ENCODE data around the gene TUBA1C.
"Not testable (repeated sequence)": the region's sequence is repeated elsewhere in the genome, so short reads cannot be mapped to it uniquely, and the experiment has no call there.

Gene TUBA1C

DNA sequence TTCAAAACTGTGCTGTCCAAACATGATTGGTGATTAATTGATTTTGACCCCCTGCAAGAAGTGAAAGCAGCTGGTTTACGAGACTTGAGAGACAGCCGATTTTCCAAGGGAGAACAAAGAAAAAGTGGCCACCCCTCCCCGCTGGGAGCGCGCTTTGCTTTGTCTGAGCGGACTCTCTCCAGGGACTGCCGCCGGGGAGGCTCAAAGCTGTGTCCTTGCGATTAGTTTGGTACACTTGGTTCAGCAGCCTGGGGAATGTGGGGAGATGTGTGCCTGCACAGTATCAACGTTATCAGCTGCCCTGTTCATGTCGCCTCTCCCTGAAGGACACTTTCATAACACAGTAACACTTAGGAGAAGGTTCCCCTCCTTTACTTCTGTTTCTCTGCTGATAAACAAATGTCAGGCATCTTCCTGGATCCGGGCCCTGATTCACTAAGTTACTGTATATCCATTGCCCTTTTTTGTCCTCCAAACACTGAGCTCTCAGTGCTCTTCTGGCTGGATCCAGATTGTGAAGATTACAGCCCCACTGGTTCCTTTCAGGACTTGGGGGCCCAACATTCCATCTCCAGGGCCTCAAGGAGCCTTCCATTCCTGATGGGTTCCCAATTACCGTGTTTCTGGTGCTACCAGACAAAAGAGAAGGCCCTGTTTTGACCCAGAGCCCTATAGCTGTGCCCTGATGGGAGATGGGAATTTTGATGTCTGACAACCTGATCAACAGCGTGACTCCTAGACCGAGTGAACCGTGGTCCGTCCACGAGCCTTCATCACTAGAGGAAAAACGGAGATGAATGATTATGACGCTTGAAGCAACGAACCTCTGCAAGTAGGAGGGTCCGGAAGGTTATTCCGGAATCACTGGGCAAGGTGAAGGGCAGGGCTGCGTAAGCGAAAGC, 31.7 kb upstream of the TUBA1C start:
- Histone ChIP-seq H3K9me3 (ENCODE audit: control insufficient read depth, low read length) (no peaks in the 10 kb centered on the region), H3K9ac (ENCODE audit: low read length) (peak overlapping the region; percentile 28), H3K4me1 (ENCODE audit: control insufficient read depth, insufficient read depth, low read length) (peaks cover 6% of the 10 kb centered on the region), H3K27me3 (ENCODE audit: control insufficient read depth, insufficient read depth, low read length) (no peaks in the 10 kb centered on the region), H3K4me3 (ENCODE audit: low read length) (no peak overlapping the region), H3K36me3 (ENCODE audit: control insufficient read depth, insufficient read depth, low read length) (no peaks in the 10 kb centered on the region)

DNA sequence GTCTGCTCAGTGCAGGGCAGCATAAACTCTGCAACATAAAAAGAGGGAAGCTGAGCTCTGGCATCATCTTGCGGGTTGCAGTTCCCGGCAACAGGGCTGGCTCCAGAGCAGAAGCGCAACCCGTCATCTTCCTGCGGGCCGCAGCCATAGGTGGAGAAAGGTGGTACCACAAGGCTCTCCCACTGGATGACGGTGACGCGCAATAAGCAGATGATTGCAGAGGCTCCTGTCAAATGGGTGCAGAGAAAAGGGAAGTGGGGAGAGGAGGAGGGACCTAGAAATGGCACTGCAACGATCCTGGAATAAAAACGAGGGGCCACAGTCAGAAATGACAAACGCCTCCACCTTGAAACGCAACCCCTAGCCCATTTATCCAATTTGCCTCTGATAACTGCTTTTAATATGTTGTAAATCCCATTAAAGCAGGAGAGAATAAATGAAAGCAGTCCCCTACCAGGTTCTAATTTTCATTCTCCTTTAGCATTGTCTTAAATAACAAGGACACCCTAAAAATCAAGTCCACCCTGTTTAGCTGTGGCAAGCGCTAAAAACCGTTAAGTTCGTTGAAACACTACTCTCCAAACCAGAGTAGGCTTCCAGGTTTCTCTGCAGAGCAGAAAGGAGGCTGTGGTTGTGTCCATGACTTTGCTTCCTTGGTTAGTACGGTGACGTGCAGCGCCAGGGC, 30.9 kb upstream of the TUBA1C start:
- H3K9me3 ChIP-seq (ENCODE audit: control insufficient read depth, low read length): no peaks in the 10 kb centered on the region
- H3K9ac ChIP-seq (ENCODE audit: low read length): peak overlapping the region; percentile 83
- H3K4me3 ChIP-seq (ENCODE audit: low read length): peak overlapping the region; percentile 45
- H3K27me3 ChIP-seq (ENCODE audit: control insufficient read depth, insufficient read depth, low read length): no peaks in the 10 kb centered on the region
- H3K4me1 ChIP-seq (ENCODE audit: control insufficient read depth, insufficient read depth, low read length): peaks cover 6% of the 10 kb centered on the region
- H3K36me3 ChIP-seq (ENCODE audit: control insufficient read depth, insufficient read depth, low read length): no peaks in the 10 kb centered on the region

DNA sequence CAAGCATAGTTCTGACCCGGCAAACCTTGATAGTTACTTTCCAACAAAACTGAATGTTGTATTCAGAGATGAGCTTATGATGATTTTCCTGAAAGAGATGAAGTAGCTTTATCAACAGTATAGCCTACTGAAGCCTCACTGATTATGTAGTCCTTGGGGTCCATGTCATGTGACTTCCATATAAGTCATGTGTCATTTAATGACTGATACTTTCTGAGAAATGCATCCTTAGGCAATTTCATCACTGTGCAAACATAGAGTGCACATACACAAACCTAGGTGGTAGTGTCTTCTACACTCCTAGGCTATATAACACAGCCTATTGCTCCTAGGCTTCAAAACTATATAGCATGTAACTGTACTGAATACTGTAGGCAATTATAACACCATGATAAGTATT, 28.5 kb upstream of the TUBA1C start:
- no peaks in the 10 kb centered on the region for H3K27me3 ChIP-seq (ENCODE audit: control insufficient read depth, insufficient read depth, low read length)
- H3K9ac ChIP-seq (ENCODE audit: low read length): no peak overlapping the region

GRCh38 chr12:49243631-49244030, 21.3 kb upstream of the TUBA1C start:
- Histone ChIP-seq H3K9me3 (ENCODE audit: control insufficient read depth, low read length) (no peaks in the 10 kb centered on the region), H3K9ac (ENCODE audit: low read length) (no peak overlapping the region), H3K36me3 (ENCODE audit: control insufficient read depth, insufficient read depth, low read length) (no peaks in the 10 kb centered on the region), H3K27me3 (ENCODE audit: control insufficient read depth, insufficient read depth, low read length) (no peaks in the 10 kb centered on the region), H3K4me3 (ENCODE audit: low read length) (no peak overlapping the region), H3K4me1 (ENCODE audit: control insufficient read depth, insufficient read depth, low read length) (no peaks in the 10 kb centered on the region)

More for the DNA sequence above, 28.5 kb upstream of the TUBA1C start:
- no peaks in the 10 kb centered on the region for H3K36me3 ChIP-seq (ENCODE audit: control insufficient read depth, insufficient read depth, low read length)
- no peaks in the 10 kb centered on the region for H3K9me3 ChIP-seq (ENCODE audit: control insufficient read depth, low read length)
- no peak overlapping the region for H3K4me3 ChIP-seq (ENCODE audit: low read length)
- H3K4me1 ChIP-seq (ENCODE audit: control insufficient read depth, insufficient read depth, low read length): peaks cover 6% of the 10 kb centered on the region

- H3K9me3 ChIP-seq (ENCODE audit: control insufficient read depth, low read length): no peaks in the 10 kb centered on the region
- no peaks in the 10 kb centered on the region for H3K36me3 ChIP-seq (ENCODE audit: control insufficient read depth, insufficient read depth, low read length)
- no peaks in the 10 kb centered on the region for H3K4me1 ChIP-seq (ENCODE audit: control insufficient read depth, insufficient read depth, low read length)
- H3K27me3 ChIP-seq (ENCODE audit: control insufficient read depth, insufficient read depth, low read length): no peaks in the 10 kb centered on the region
- no peak overlapping the region for H3K4me3 ChIP-seq (ENCODE audit: low read length)
- no peak overlapping the region for H3K9ac ChIP-seq (ENCODE audit: low read length)
These were observed 20.7 kb upstream of the TUBA1C start for GRCh38 chr12:49244176-49244575.

GRCh38 chr12:49251357-49251756, 13.5 kb upstream of the TUBA1C start:
- no peaks in the 10 kb centered on the region for H3K27me3 ChIP-seq (ENCODE audit: control insufficient read depth, insufficient read depth, low read length)
- no peaks in the 10 kb centered on the region for H3K4me1 ChIP-seq (ENCODE audit: control insufficient read depth, insufficient read depth, low read length)

DNA sequence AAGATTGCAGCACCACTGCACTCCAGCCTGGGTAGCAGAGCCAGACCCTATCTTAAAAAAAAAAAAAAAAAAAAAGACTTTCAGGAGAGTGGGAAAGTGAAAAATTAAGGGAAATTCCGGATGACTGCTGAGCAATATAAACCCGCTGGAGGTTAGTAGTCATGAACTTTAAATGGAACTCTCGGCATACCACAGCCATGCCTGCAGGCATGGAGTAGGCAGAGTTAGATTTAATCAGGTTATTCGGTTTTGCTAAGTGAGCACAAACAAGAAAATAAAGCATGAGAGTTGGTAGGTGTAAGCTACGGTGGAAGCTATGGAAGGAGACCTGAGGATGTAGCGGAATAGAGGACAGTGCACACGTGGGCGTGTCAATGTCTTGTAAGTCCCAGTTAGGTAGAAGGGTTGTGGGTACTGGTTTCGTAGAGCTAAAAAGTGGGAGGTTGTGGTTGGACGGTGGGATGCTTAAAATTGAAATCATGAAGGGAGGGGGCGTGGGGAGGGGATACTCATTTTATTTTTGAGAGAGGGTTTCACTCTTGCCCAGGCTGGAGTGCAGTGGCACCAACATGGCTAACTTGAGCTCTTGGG, 11.8 kb upstream of the TUBA1C start:
- no peaks in the 10 kb centered on the region for H3K36me3 ChIP-seq (ENCODE audit: control insufficient read depth, insufficient read depth, low read length)
- H3K4me1 ChIP-seq (ENCODE audit: control insufficient read depth, insufficient read depth, low read length): no peaks in the 10 kb centered on the region
- no peaks in the 10 kb centered on the region for H3K27me3 ChIP-seq (ENCODE audit: control insufficient read depth, insufficient read depth, low read length)
- no peaks in the 10 kb centered on the region for H3K9me3 ChIP-seq (ENCODE audit: control insufficient read depth, low read length)
- H3K4me3 ChIP-seq (ENCODE audit: low read length): no peak overlapping the region
- no peak overlapping the region for H3K9ac ChIP-seq (ENCODE audit: low read length)

More at GRCh38 chr12:49251357-49251756, 13.5 kb upstream of the TUBA1C start:
- Histone ChIP-seq H3K4me3 (ENCODE audit: low read length) (no peak overlapping the region), H3K9ac (ENCODE audit: low read length) (no peak overlapping the region), H3K9me3 (ENCODE audit: control insufficient read depth, low read length) (no peaks in the 10 kb centered on the region), H3K36me3 (ENCODE audit: control insufficient read depth, insufficient read depth, low read length) (no peaks in the 10 kb centered on the region)

GRCh38 chr12:49255456-49255855, 9.4 kb upstream of the TUBA1C start:
- H3K9me3 ChIP-seq (ENCODE audit: control insufficient read depth, low read length); H3K4me3 ChIP-seq (ENCODE audit: low read length); H3K4me1 ChIP-seq (ENCODE audit: control insufficient read depth, insufficient read depth, low read length); H3K36me3 ChIP-seq (ENCODE audit: control insufficient read depth, insufficient read depth, low read length); H3K27me3 ChIP-seq (ENCODE audit: control insufficient read depth, insufficient read depth, low read length); H3K9ac ChIP-seq (ENCODE audit: low read length): not testable (repeated sequence)

DNA sequence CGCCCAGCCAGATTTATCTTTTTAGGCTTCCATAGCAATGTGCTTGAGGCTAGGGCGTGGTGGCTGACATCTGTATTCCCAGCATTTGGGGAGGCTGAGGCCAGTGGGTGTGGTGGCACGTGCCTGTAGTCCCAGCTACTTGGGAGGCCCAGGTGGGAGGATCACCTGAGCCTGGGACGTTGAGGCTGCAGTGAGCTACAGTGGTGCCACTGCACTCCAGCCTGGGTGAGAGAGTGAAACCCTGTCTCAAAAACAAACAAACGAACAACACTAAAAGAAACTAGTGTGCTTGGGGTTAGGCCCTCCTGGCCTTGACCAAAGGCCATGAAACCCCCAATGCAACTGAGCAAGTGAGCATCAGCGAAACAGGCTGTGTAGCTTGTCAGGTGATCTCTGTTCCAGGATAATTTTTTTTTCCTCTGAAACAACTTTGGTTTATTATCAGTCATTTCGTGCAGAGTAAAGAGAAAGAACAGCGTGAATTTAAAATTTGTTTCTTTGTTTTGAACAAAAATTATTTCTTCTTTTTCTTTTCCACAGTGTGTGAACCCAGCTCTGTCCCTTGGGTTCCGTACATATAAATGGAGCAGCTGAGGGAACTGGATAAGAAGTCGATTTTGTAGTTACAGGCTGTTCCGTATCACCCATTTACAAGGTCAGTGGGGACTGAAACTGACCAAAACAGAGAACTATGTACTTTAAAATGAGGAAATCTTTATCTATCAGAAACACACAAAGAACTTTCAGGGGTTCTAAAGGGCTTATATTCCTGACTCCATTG, 8.8 kb upstream of the TUBA1C start:
- no peaks in the 10 kb centered on the region for H3K9me3 ChIP-seq (ENCODE audit: control insufficient read depth, low read length)
- no peak overlapping the region for H3K9ac ChIP-seq (ENCODE audit: low read length)
- H3K27me3 ChIP-seq (ENCODE audit: control insufficient read depth, insufficient read depth, low read length): no peaks in the 10 kb centered on the region
- no peaks in the 10 kb centered on the region for H3K36me3 ChIP-seq (ENCODE audit: control insufficient read depth, insufficient read depth, low read length)
- no peak overlapping the region for H3K4me3 ChIP-seq (ENCODE audit: low read length)
- H3K4me1 ChIP-seq (ENCODE audit: control insufficient read depth, insufficient read depth, low read length): no peaks in the 10 kb centered on the region

GRCh38 chr12:49257508-49258184, 7.2 kb upstream of the TUBA1C start:
- not testable (repeated sequence) for H3K9ac ChIP-seq (ENCODE audit: low read length); H3K9me3 ChIP-seq (ENCODE audit: control insufficient read depth, low read length); H3K4me3 ChIP-seq (ENCODE audit: low read length); H3K4me1 ChIP-seq (ENCODE audit: control insufficient read depth, insufficient read depth, low read length); H3K27me3 ChIP-seq (ENCODE audit: control insufficient read depth, insufficient read depth, low read length); H3K36me3 ChIP-seq (ENCODE audit: control insufficient read depth, insufficient read depth, low read length)

- Histone ChIP-seq H3K36me3 (ENCODE audit: control insufficient read depth, insufficient read depth, low read length) (no peaks in the 10 kb centered on the region), H3K4me1 (ENCODE audit: control insufficient read depth, insufficient read depth, low read length) (peaks cover 7% of the 10 kb centered on the region), H3K4me3 (ENCODE audit: low read length) (no peak overlapping the region), H3K27me3 (ENCODE audit: control insufficient read depth, insufficient read depth, low read length) (no peaks in the 10 kb centered on the region), H3K9ac (ENCODE audit: low read length) (no peak overlapping the region), H3K9me3 (ENCODE audit: control insufficient read depth, low read length) (no peaks in the 10 kb centered on the region)
These were observed 5.4 kb upstream of the TUBA1C start for GRCh38 chr12:49259452-49259851.

All from mucosa of stomach (tissue), 1 donor.